BJ (cell line): ENCODE measurements around the gene TPPP2. TPM values are rescaled to one million over a fixed set of nuclear protein-coding genes. Genes with fewer than 3 reads are reported as not detected.

ENCODE experiments used
- CTCF ChIA-PET: fragments of 350-600 bp; formaldehyde crosslinking; extraction: SDS; loops from one replicate; lab custom pipeline; 2021; ENCODE audit warnings: antibody characterized with exemption, inconsistent platforms; lab: Yijun Ruan, JAX
- POLR2A ChIA-PET: fragments of 300-600 bp; sonication (Branson Sonifier 250); formaldehyde crosslinking; extraction: SDS; loops from one replicate; lab custom pipeline; 2021; ENCODE audit warnings: antibody characterized with exemption; lab: Charles Lee
- DNase-seq: peaks from one replicate; pipeline ENCODE4 v3.0.0-alpha.2; 2011; ENCODE audit warnings: low read depth
- H3K27me3 ChIP-seq: 2 replicates; pipeline ENCODE4 v1.6.0; 2011; ENCODE audit warnings: low read length; ENCODE audit not compliant: control insufficient read depth, insufficient read depth
- H3K36me3 ChIP-seq: 2 replicates; pipeline ENCODE4 v1.5.1; 2011; ENCODE audit warnings: low read length; ENCODE audit not compliant: control insufficient read depth, insufficient read depth
- H3K4me3 ChIP-seq: 2 replicates; pipeline ENCODE4 v1.5.1; 2011; ENCODE audit warnings: low read depth, mild to moderate bottlenecking, control low read depth, low read length
- CTCF ChIP-seq: IDR thresholded peaks from 2 replicates; pipeline ENCODE4 v1.5.1; 2011; ENCODE audit warnings: low read depth, mild to moderate bottlenecking, control low read depth, inconsistent platforms, low read length, moderate library complexity; ENCODE audit not compliant: insufficient read depth
- polyA plus RNA-seq: library from polyadenylated mRNA; depleted of rRNA; stranded (reverse); fragments of >200 nt; gene quantifications from 2 replicates; pipeline ENCODE4 v1.2.3, GENCODE V29; 2011

The TPPP2 gene
- polyA plus RNA-seq, 1 experiment: not detected

GRCh38 chr14:21072031-21072473 lies 42.0 kb downstream of the TPPP2 start:
- peaks cover 32% of the 10 kb centered on the region for H3K36me3 ChIP-seq
- ChIA-PET POLR2A (interaction anchor here (0.6 kb wide), 3 partner anchors 21 to 31 kb away, joined by 4 to 19 read pairs (median 8); no protein-coding TSS in a partner anchor), CTCF (interaction anchor here (0.9 to 6.3 kb wide), 10 partner anchors 11 to 101 kb away, joined by 3 to 117 read pairs (median 14); partner anchors contain the start of genes TMEM253 and ZNF219)
- peak; percentile 24; the same call in 1 of the 2 replicates for TF ChIP-seq CTCF
- no peak for DNase-seq
- H3K4me3 ChIP-seq: peak overlapping the region; percentile 79
- H3K27me3 ChIP-seq: no peaks in the 10 kb centered on the region

- Histone ChIP-seq H3K36me3 (peaks cover 34% of the 10 kb centered on the region), H3K27me3 (no peaks in the 10 kb centered on the region), H3K4me3 (no peak overlapping the region)
- DNase-seq: no peak
- CTCF ChIA-PET: interaction anchor here (1.9 to 6.3 kb wide), 6 partner anchors 11 to 61 kb away, joined by 6 to 117 read pairs (median 45); partner anchors contain the start of gene TMEM253
- POLR2A ChIA-PET: no interaction called here
- TF ChIP-seq CTCF: no peak
These were observed 42.8 kb downstream of the TPPP2 start for GRCh38 chr14:21072781-21073339.

- CTCF ChIA-PET: interaction anchor here (0.8 to 6.3 kb wide), 5 partner anchors 10 to 59 kb away, joined by 4 to 117 read pairs (median 55); partner anchors contain the start of gene TMEM253
- Histone ChIP-seq H3K27me3 (no peaks in the 10 kb centered on the region), H3K4me3 (no peak overlapping the region), H3K36me3 (peaks cover 41% of the 10 kb centered on the region)
- no peak for TF ChIP-seq CTCF
- DNase-seq: no peak
- POLR2A ChIA-PET: interaction anchor here (0.7 kb wide), 1 partner anchor 74 kb away, joined by 3 read pairs; no protein-coding TSS in a partner anchor
These were observed 43.9 kb downstream of the TPPP2 start for GRCh38 chr14:21073921-21074320.

- POLR2A ChIA-PET: no interaction called here
- TF ChIP-seq CTCF: no peak
- H3K36me3 ChIP-seq: peaks cover 46% of the 10 kb centered on the region
- no peak for DNase-seq
- CTCF ChIA-PET: interaction anchor here (0.6 to 6.3 kb wide), 5 partner anchors 19 to 104 kb away, joined by 3 to 117 read pairs (median 4); partner anchors contain the start of gene TMEM253
- H3K27me3 ChIP-seq: no peaks in the 10 kb centered on the region
- H3K4me3 ChIP-seq: no peak overlapping the region
These were observed 44.6 kb downstream of the TPPP2 start for GRCh38 chr14:21074398-21075272.
